RWPE2 (cell line): ENCODE results near the gene SLC44A2.

Experiments
- ATAC-seq: fragments of 200-7000 bp; cut with Tn5 transposase; 3 replicates; pipeline ENCODE4 v1.9.1; 2021; ENCODE audit warnings: low read depth
- DNase-seq: peaks from one replicate; pipeline ENCODE4 v3.0.0-alpha.2; 2020; ENCODE audit warnings: low spot score
- H3K27ac ChIP-seq: fragments of 450-650 bp; 2 replicates; pipeline ENCODE4 v1.5.1; 2017; ENCODE audit warnings: mild to moderate bottlenecking; ENCODE audit not compliant: poor library complexity, severe bottlenecking
- H3K27me3 ChIP-seq: fragments of 250-450 bp; sonication (Bioruptor Pico); 2 replicates; pipeline ENCODE4 v1.5.1; 2021; ENCODE audit warnings: mild to moderate bottlenecking, moderate library complexity; ENCODE audit not compliant: insufficient read depth, poor library complexity, severe bottlenecking
- H3K36me3 ChIP-seq: fragments of 250-450 bp; sonication (Bioruptor Pico); 2 replicates; pipeline ENCODE4 v1.5.1; 2020; ENCODE audit warnings: low read depth, mild to moderate bottlenecking, moderate library complexity
- H3K4me1 ChIP-seq: fragments of 250-450 bp; sonication (Bioruptor Pico); 2 replicates; pipeline ENCODE4 v1.5.1; 2021; ENCODE audit warnings: mild to moderate bottlenecking, moderate library complexity; ENCODE audit not compliant: insufficient read depth, poor library complexity, severe bottlenecking
- H3K4me3 ChIP-seq: fragments of 250-450 bp; sonication (Bioruptor Pico); 2 replicates; pipeline ENCODE4 v1.5.1; 2021; ENCODE audit warnings: mild to moderate bottlenecking, moderate library complexity; ENCODE audit not compliant: severe bottlenecking
- H3K9me3 ChIP-seq: fragments of 250-450 bp; sonication (Bioruptor Pico); 2 replicates; pipeline ENCODE4 v1.5.1; 2021; ENCODE audit warnings: mild to moderate bottlenecking, moderate library complexity; ENCODE audit not compliant: severe bottlenecking
- CTCF ChIP-seq: fragments of 450-650 bp; IDR thresholded peaks from one replicate; pipeline ENCODE4 v1.5.1; 2017; ENCODE audit warnings: mild to moderate bottlenecking, moderate library complexity; ENCODE audit not compliant: poor library complexity, severe bottlenecking

Gene SLC44A2

GRCh38 chr19:10625003-10625761, at the start of gene SLC44A2:
SLC44A2 (plus strand) TSS chr19:10625553; CDS start chr19:10625634, 81 bp downstream.
- ATAC-seq = peak; percentile 97
- Histone ChIP-seq H3K27ac (peak within 1 kb of the TSS; percentile 74), H3K27me3 (no peaks in the 10 kb centered on the region), H3K36me3 (peaks cover 38% of the 10 kb centered on the region), H3K9me3 (no peaks in the 10 kb centered on the region), H3K4me1 (peaks cover 10% of the 10 kb centered on the region), H3K4me3 (peak within 1 kb of the TSS; percentile 96)
- peak; percentile 85 for DNase-seq
- no peak for TF ChIP-seq CTCF

GRCh38 chr19:10577951-10578350, 47.4 kb upstream of the SLC44A2 start:
- Histone ChIP-seq H3K27ac (no peak overlapping the region), H3K4me3 (no peak overlapping the region), H3K9me3 (no peaks in the 10 kb centered on the region), H3K27me3 (no peaks in the 10 kb centered on the region), H3K36me3 (peaks cover 53% of the 10 kb centered on the region), H3K4me1 (no peaks in the 10 kb centered on the region)
- ATAC-seq = no peak
- DNase-seq = no peak
- TF ChIP-seq CTCF = no peak

GRCh38 chr19:10580979-10581631, 44.2 kb upstream of the SLC44A2 start:
- peak; percentile 97 for TF ChIP-seq CTCF
- ATAC-seq = peak; percentile 75
- Histone ChIP-seq H3K36me3 (peaks cover 61% of the 10 kb centered on the region), H3K27ac (no peak overlapping the region), H3K27me3 (no peaks in the 10 kb centered on the region), H3K9me3 (no peaks in the 10 kb centered on the region), H3K4me3 (no peak overlapping the region), H3K4me1 (no peaks in the 10 kb centered on the region)
- no peak for DNase-seq

GRCh38 chr19:10582091-10582490, 43.3 kb upstream of the SLC44A2 start:
- Histone ChIP-seq H3K36me3 (peaks cover 61% of the 10 kb centered on the region), H3K4me1 (no peaks in the 10 kb centered on the region), H3K27ac (no peak overlapping the region), H3K4me3 (no peak overlapping the region), H3K27me3 (no peaks in the 10 kb centered on the region), H3K9me3 (no peaks in the 10 kb centered on the region)
- ATAC-seq (no peak), DNase-seq (no peak)
- no peak for TF ChIP-seq CTCF
